Prostate gland (tissue), 2 donors: Measurements from ENCODE around the gene DNLZ. TPM values are rescaled to one million over a fixed set of nuclear protein-coding genes. Genes with fewer than 3 reads are reported as not detected.

Experiments
- DNase-seq: peaks from one replicate; pipeline ENCODE4 v3.0.0-alpha.2; 2019; ENCODE audit warnings: low spot score
- H3K27ac ChIP-seq, 2 donors: fragments of 200-600 bp; sonication (generic); 2 replicates each; pipeline ENCODE4 v1.5.1; 2017 to 2019
- H3K27me3 ChIP-seq: fragments of 200-600 bp; sonication (generic); replicated peaks from 2 replicates; pipeline ENCODE4 v1.5.1; 2019; ENCODE audit not compliant: insufficient read depth
- H3K36me3 ChIP-seq, 2 donors: fragments of 200-600 bp; sonication (generic); 1 replicate in 1 of 2; 2 replicates in 1 of 2; pipeline versions ENCODE4 v1.5.1 to v1.8.1; 2017 to 2019
- H3K4me1 ChIP-seq: fragments of 200-600 bp; sonication (generic); replicated peaks from 2 replicates; pipeline ENCODE4 v1.5.1; 2019
- H3K4me3 ChIP-seq, 2 donors: fragments of 200-600 bp; sonication (generic); 2 replicates each; pipeline ENCODE4 v1.5.1; 2017 to 2019
- H3K9me3 ChIP-seq: fragments of 200-600 bp; sonication (generic); 2 replicates; pipeline ENCODE4 v1.5.1; 2017
- POLR2A ChIP-seq: fragments of 450-650 bp; IDR thresholded peaks from one replicate; pipeline ENCODE4 v1.6.1; 2016; ENCODE audit warnings: antibody characterized with exemption, mild to moderate bottlenecking
- POLR2AphosphoS5 ChIP-seq: sonication (generic); formaldehyde crosslinking; IDR thresholded peaks from one replicate; pipeline ENCODE4 v1.6.1; 2017; ENCODE audit warnings: antibody characterized with exemption
- WGBS: methylation state at CpG from one replicate; pipeline ENCODE4 v1.1.5; 2018; 5-methylcytosine and 5-hydroxymethylcytosine counted together
- intact Hi-C: fragments of 100-400 bp; cut with DNase I; formaldehyde crosslinking; loops from one replicate; pipeline ENCODE4 v1.14.2; 2022
- total RNA-seq, 2 donors: library from RNA; depleted of rRNA; stranded (reverse); fragments of >200 nt; gene quantifications; one replicate each; pipeline ENCODE4 v1.1.0, GENCODE V29; 2016
- TF ChIP-seq, protein P1 (sequence below), 4 experiments: fragments of 200-600 bp in 2 of 4; fragments of 450-650 bp in 2 of 4; sonication (generic) in 2 of 4; IDR thresholded peaks; 1 replicate in 3 of 4; 2 replicates in 1 of 4; pipeline ENCODE4 v1.5.1; 2016 to 2019; ENCODE audit warnings: antibody characterized with exemption in 4 of 4, mild to moderate bottlenecking in 2 of 4, moderate library complexity in 2 of 4

DNLZ gene
- total RNA-seq, 2 donors from 2014 or later, result 37.6 to 64.3 TPM

DNA sequence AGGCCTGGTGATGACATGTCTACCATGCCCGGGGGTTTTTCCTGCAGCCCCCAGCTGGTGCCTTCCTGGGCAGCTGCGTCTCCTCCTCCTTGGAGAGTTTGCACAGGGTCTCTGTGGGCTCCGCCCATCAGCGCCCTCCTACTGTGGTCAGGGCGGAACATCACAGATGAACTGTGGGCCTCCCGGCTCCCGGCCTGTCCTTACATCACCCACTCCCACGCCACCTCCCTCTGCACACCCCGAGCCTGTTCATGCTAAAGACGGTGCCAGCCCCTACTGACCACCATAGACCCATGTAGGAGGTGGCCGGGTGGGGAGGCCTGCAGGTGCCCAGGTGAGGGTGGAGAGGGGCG is 23.6 kb downstream of the DNLZ start:
- Histone ChIP-seq H3K27ac (no peak overlapping the region), H3K27me3 (no peaks in the 10 kb centered on the region), H3K4me1 (no peaks in the 10 kb centered on the region), H3K9me3 (no peaks in the 10 kb centered on the region), H3K4me3 (no peak overlapping the region), H3K36me3 (peaks cover 0 to 5% of the 10 kb centered on the region in 2 donors)
- TF ChIP-seq POLR2A (no peak), POLR2AphosphoS5 (no peak)
- TF ChIP-seq, protein P1, sequence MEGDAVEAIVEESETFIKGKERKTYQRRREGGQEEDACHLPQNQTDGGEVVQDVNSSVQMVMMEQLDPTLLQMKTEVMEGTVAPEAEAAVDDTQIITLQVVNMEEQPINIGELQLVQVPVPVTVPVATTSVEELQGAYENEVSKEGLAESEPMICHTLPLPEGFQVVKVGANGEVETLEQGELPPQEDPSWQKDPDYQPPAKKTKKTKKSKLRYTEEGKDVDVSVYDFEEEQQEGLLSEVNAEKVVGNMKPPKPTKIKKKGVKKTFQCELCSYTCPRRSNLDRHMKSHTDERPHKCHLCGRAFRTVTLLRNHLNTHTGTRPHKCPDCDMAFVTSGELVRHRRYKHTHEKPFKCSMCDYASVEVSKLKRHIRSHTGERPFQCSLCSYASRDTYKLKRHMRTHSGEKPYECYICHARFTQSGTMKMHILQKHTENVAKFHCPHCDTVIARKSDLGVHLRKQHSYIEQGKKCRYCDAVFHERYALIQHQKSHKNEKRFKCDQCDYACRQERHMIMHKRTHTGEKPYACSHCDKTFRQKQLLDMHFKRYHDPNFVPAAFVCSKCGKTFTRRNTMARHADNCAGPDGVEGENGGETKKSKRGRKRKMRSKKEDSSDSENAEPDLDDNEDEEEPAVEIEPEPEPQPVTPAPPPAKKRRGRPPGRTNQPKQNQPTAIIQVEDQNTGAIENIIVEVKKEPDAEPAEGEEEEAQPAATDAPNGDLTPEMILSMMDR (IDR thresholded peaks at IDR 0.05), result no peak
- 93% methylated on average over 12 of the region's 12 CpGs for WGBS
- intact Hi-C loops, result no loop called here
- no peak for DNase-seq

DNA sequence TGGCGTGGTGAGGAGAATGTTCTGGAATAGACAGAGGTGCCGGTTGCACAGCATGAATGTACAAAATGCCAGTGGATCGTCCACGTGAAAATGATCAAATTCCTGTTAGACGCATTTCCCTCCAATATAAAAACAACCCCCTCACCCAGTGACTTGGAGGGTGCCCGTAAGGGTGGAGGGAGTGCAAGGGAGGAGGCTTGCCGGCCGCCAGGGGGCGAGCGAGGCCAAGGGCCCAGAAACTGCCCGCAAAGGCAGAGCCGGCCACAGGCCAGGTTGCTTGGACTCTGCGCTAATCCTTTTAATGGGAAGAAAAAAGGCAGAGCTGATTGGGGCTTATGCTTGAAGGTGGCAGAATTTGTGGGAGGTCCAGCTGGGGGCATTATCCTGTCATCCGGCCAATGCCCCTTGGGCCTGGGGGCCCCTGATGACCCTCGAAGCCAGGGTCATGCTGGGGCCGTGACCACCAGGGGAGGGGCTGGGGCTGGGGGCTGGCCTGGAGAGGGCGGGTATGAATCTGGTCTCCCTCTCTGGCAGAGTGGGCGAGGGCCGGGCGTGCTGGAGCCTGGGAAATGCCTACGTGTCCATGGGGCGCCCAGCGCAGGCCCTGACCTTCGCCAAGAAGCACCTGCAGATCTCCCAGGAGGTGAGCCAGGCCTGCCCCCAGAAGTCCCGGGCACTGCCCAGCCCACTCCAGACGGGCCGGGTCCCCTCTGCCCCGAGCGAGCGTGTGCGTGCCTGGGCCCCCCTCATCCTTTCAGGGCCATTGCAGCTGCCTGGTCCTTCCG is 24.2 kb downstream of the DNLZ start:
- Histone ChIP-seq H3K4me1 (no peaks in the 10 kb centered on the region), H3K4me3 (no peak overlapping the region), H3K27ac (no peak overlapping the region), H3K9me3 (no peaks in the 10 kb centered on the region), H3K27me3 (no peaks in the 10 kb centered on the region), H3K36me3 (peaks cover 0 to 5% of the 10 kb centered on the region in 2 donors)
- TF ChIP-seq POLR2A (no peak), POLR2AphosphoS5 (peak; percentile 58)
- TF ChIP-seq, protein P1 (IDR thresholded peaks at IDR 0.05), result peak; percentile 54 to 88 (median 79)
- intact Hi-C loops, result no loop called here
- WGBS, result 75% methylated on average over 32 of the region's 32 CpGs
- DNase-seq, result peak; percentile 51

DNA sequence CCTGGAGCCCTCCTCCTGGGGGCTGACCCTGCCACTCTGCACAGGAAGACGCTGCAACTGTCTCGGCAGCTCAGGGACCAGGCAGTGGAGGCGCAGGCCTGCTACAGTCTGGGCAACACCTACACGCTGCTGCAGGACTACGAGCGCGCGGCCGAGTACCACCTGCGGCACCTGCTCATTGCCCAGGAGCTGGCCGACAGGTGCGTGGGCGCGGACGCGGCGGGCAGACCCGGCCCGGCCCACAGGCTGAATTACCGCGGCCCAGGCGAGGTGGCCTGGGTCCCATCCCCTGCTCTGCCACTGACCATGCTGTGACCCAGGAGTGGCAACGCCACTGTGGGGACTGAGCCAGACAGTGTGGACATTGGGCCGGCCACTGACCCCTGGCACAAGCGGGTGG is 25.0 kb downstream of the DNLZ start:
- H3K36me3 ChIP-seq, result peaks cover 0 to 5% of the 10 kb centered on the region in 2 donors

GRCh38 chr9:136337416-136338395 is 25.8 kb downstream of the DNLZ start:
- peaks cover 0 to 5% of the 10 kb centered on the region in 2 donors for H3K36me3 ChIP-seq
- H3K4me3 ChIP-seq, result no peak overlapping the region
- H3K4me1 ChIP-seq, result no peaks in the 10 kb centered on the region
- intact Hi-C loops, result no loop called here
- TF ChIP-seq POLR2AphosphoS5 (no peak), POLR2A (no peak)
- TF ChIP-seq, protein P1 (IDR thresholded peaks at IDR 0.05), result no peak
- no peaks in the 10 kb centered on the region for H3K9me3 ChIP-seq
- H3K27me3 ChIP-seq, result no peaks in the 10 kb centered on the region
- no peak overlapping the region for H3K27ac ChIP-seq
- 86% methylated on average over 43 of the region's 43 CpGs for WGBS
- DNase-seq, result no peak

More for the DNA sequence above, 25.0 kb downstream of the DNLZ start:
- no peak for DNase-seq
- WGBS, result 100% methylated on average over 3 of the region's 25 CpGs
- Histone ChIP-seq H3K27me3 (no peaks in the 10 kb centered on the region), H3K4me1 (no peaks in the 10 kb centered on the region), H3K9me3 (no peaks in the 10 kb centered on the region), H3K4me3 (no peak overlapping the region), H3K27ac (no peak overlapping the region)
- TF ChIP-seq POLR2AphosphoS5 (no peak), POLR2A (no peak)
- TF ChIP-seq, protein P1 (IDR thresholded peaks at IDR 0.05), result no peak
- intact Hi-C loops, result no loop called here
